Non-pigmented ciliary epithelial cell (primary cell): ENCODE results near the gene WWOX.

Experiments used
- DNase-seq: peaks from one replicate; pipeline ENCODE4 v3.0.0-alpha.2; 2010; ENCODE audit warnings: low read depth

The WWOX gene

GRCh38 chr16:78996790-78997189 is 897.3 kb downstream of the WWOX start:
- no peak for DNase-seq

GRCh38 chr16:78998879-78999278 is 899.4 kb downstream of the WWOX start:
- DNase-seq, result no peak

- no peak for DNase-seq
Observed at GRCh38 chr16:79001156-79001967, 901.9 kb downstream of the WWOX start.

GRCh38 chr16:79003026-79003609 is 903.7 kb downstream of the WWOX start:
- DNase-seq, result no peak

GRCh38 chr16:79004309-79004708 is 904.9 kb downstream of the WWOX start:
- no peak for DNase-seq

- DNase-seq, result no peak
Observed at GRCh38 chr16:79005096-79005495, 905.6 kb downstream of the WWOX start.

GRCh38 chr16:79006206-79006605 is 906.8 kb downstream of the WWOX start:
- no peak for DNase-seq

GRCh38 chr16:79006765-79007164 is 907.3 kb downstream of the WWOX start:
- no peak for DNase-seq

GRCh38 chr16:79007614-79008013 is 908.2 kb downstream of the WWOX start:
- no peak for DNase-seq

GRCh38 chr16:79008036-79008868 is 908.8 kb downstream of the WWOX start:
- no peak for DNase-seq

GRCh38 chr16:79008869-79009179 is 909.4 kb downstream of the WWOX start:
- DNase-seq, result no peak

- no peak for DNase-seq
Observed at GRCh38 chr16:79009896-79010295, 910.4 kb downstream of the WWOX start.

GRCh38 chr16:79011282-79011681 is 911.8 kb downstream of the WWOX start:
- DNase-seq, result no peak

- DNase-seq, result no peak
Observed at GRCh38 chr16:79012671-79013434, 913.4 kb downstream of the WWOX start.

GRCh38 chr16:79013930-79014660 is 914.6 kb downstream of the WWOX start:
- DNase-seq, result no peak

GRCh38 chr16:79018650-79019429 is 919.4 kb downstream of the WWOX start:
- DNase-seq, result no peak

- DNase-seq, result no peak
Observed at GRCh38 chr16:79019431-79019830, 920.0 kb downstream of the WWOX start.

- DNase-seq, result no peak
Observed at GRCh38 chr16:79021991-79022630, 922.7 kb downstream of the WWOX start.

- DNase-seq, result no peak
Observed at GRCh38 chr16:79026117-79026516, 926.7 kb downstream of the WWOX start.

GRCh38 chr16:79036541-79036940 is 937.1 kb downstream of the WWOX start:
- DNase-seq, result no peak
